ENCODE measurements around the gene PRTG.

PRTG gene

DNA sequence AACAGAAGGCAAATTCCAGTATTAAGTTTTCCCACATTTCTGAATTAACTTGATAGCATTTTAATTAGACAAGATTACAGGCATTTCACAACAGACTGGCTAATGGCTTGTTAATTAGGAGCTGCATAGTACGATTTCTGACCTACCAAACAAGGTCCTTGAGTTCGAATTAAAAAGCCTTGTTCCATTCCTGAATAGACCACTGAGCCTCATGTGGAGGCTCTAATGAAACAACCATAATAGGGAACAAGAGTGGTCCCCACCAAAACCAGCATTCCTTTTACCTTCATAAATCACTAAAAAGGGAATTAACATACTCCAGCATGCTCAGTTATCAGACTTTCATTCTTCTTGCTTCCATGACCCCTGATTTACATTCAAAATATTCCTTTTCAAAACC is 66.4 kb downstream of the PRTG start:
- Histone ChIP-seq H3K36me3 (ENCODE audit: control insufficient read depth, insufficient read depth, low read length) (no peaks in the 10 kb centered on the region), H2AK5ac (ENCODE audit: low read length) (no peak overlapping the region), H2BK5ac (ENCODE audit: low read length) (no peak overlapping the region), H3K56ac (ENCODE audit: low read length) (no peak overlapping the region), H2BK120ac (ENCODE audit: low read depth, low read length) (no peak overlapping the region), H2BK15ac (replicated peaks; ENCODE audit: low read depth) (no peak overlapping the region), H3K9ac (ENCODE audit: low read length) (no peak overlapping the region), H3K4me3 (ENCODE audit: low read length) (no peak overlapping the region), H4K8ac (ENCODE audit: low read depth, low read length) (no peak overlapping the region), H3K4ac (ENCODE audit: low read depth, low read length) (no peak overlapping the region), H3K79me2 (ENCODE audit: control insufficient read depth, insufficient read depth, low read length) (no peaks in the 10 kb centered on the region), H3K4me1 (ENCODE audit: control insufficient read depth, low read depth, low read length) (no peaks in the 10 kb centered on the region), H3K4me2 (ENCODE audit: low read length) (no peak overlapping the region), H4K5ac (ENCODE audit: low read length) (no peak overlapping the region), H3K79me1 (ENCODE audit: low read length) (no peaks in the 10 kb centered on the region), H3K23ac (ENCODE audit: low read length) (no peak overlapping the region), H3K27me3 (ENCODE audit: insufficient read depth, low read length, poor library complexity) (no peaks in the 10 kb centered on the region), H3K18ac (ENCODE audit: low read length) (no peak overlapping the region), H3K27ac (ENCODE audit: low read depth, low read length) (no peak overlapping the region)
- no CpG with 5 or more reads among the region's 2 CpGs for WGBS (ENCODE audit: extremely low coverage, insufficient coverage, low lambda C conversion rate)
- DNase-seq = no peak

GRCh38 chr15:55673287-55673686 is 69.7 kb downstream of the PRTG start:
- Histone ChIP-seq H2AK5ac (ENCODE audit: low read length) (no peak overlapping the region), H3K4ac (ENCODE audit: low read depth, low read length) (no peak overlapping the region), H3K79me2 (ENCODE audit: control insufficient read depth, insufficient read depth, low read length) (no peaks in the 10 kb centered on the region), H2BK15ac (replicated peaks; ENCODE audit: low read depth) (no peak overlapping the region), H3K4me3 (ENCODE audit: low read length) (no peak overlapping the region), H2BK120ac (ENCODE audit: low read depth, low read length) (no peak overlapping the region), H3K27ac (ENCODE audit: low read depth, low read length) (no peak overlapping the region), H2BK5ac (ENCODE audit: low read length) (no peak overlapping the region), H3K4me2 (ENCODE audit: low read length) (no peak overlapping the region), H3K27me3 (ENCODE audit: insufficient read depth, low read length, poor library complexity) (no peaks in the 10 kb centered on the region), H3K4me1 (ENCODE audit: control insufficient read depth, low read depth, low read length) (no peaks in the 10 kb centered on the region), H3K79me1 (ENCODE audit: low read length) (no peaks in the 10 kb centered on the region), H3K18ac (ENCODE audit: low read length) (no peak overlapping the region), H3K23ac (ENCODE audit: low read length) (no peak overlapping the region), H3K36me3 (ENCODE audit: control insufficient read depth, insufficient read depth, low read length) (no peaks in the 10 kb centered on the region), H3K56ac (ENCODE audit: low read length) (no peak overlapping the region), H4K5ac (ENCODE audit: low read length) (no peak overlapping the region), H4K8ac (ENCODE audit: low read depth, low read length) (no peak overlapping the region), H3K9ac (ENCODE audit: low read length) (no peak overlapping the region)
- WGBS (ENCODE audit: extremely low coverage, insufficient coverage, low lambda C conversion rate) = no CpG with 5 or more reads among the region's 10 CpGs
- no peak for DNase-seq

DNA sequence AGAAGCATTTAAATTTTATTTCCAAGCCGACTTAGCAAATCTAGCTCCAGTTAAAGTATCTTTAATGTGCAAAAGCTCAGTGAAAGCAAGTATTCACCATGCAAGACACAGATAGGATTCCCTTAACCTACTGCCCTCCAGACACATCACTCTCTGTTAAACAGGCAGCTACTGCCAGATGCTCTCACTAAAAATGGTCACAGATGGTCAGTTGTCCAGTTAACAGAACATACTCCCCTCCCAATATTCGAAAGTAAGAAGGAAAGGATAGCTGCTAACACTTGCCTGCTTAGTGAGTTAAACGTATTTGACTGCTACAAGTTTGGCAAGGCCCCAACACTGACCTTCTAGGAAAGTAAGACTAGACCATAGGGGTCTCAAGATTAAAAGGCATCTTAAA is 73.7 kb downstream of the PRTG start:
- H3K27ac ChIP-seq (ENCODE audit: low read depth, low read length) = no peak overlapping the region
- H2BK15ac ChIP-seq (replicated peaks; ENCODE audit: low read depth) = no peak overlapping the region
- no peak overlapping the region for H3K23ac ChIP-seq (ENCODE audit: low read length)
- no peaks in the 10 kb centered on the region for H3K79me2 ChIP-seq (ENCODE audit: control insufficient read depth, insufficient read depth, low read length)
- no peak overlapping the region for H2BK5ac ChIP-seq (ENCODE audit: low read length)
- H3K18ac ChIP-seq (ENCODE audit: low read length) = no peak overlapping the region
- H3K36me3 ChIP-seq (ENCODE audit: control insufficient read depth, insufficient read depth, low read length) = no peaks in the 10 kb centered on the region
- DNase-seq = no peak
- no peak overlapping the region for H4K5ac ChIP-seq (ENCODE audit: low read length)
- H3K4ac ChIP-seq (ENCODE audit: low read depth, low read length) = no peak overlapping the region
- no peaks in the 10 kb centered on the region for H3K4me1 ChIP-seq (ENCODE audit: control insufficient read depth, low read depth, low read length)
- H2AK5ac ChIP-seq (ENCODE audit: low read length) = no peak overlapping the region
- H4K8ac ChIP-seq (ENCODE audit: low read depth, low read length) = no peak overlapping the region
- no peaks in the 10 kb centered on the region for H3K79me1 ChIP-seq (ENCODE audit: low read length)
- WGBS (ENCODE audit: extremely low coverage, insufficient coverage, low lambda C conversion rate) = no CpG with 5 or more reads among the region's 3 CpGs
- no peak overlapping the region for H3K4me3 ChIP-seq (ENCODE audit: low read length)
- no peak overlapping the region for H2BK120ac ChIP-seq (ENCODE audit: low read depth, low read length)
- no peaks in the 10 kb centered on the region for H3K27me3 ChIP-seq (ENCODE audit: insufficient read depth, low read length, poor library complexity)
- H3K9ac ChIP-seq (ENCODE audit: low read length) = no peak overlapping the region
- no peak overlapping the region for H3K56ac ChIP-seq (ENCODE audit: low read length)
- no peak overlapping the region for H3K4me2 ChIP-seq (ENCODE audit: low read length)

GRCh38 chr15:55665605-55666227 is 77.2 kb downstream of the PRTG start:
- Histone ChIP-seq H2BK5ac (ENCODE audit: low read length) (no peak overlapping the region), H3K79me2 (ENCODE audit: control insufficient read depth, insufficient read depth, low read length) (no peaks in the 10 kb centered on the region), H3K4me1 (ENCODE audit: control insufficient read depth, low read depth, low read length) (peaks cover 7% of the 10 kb centered on the region), H2BK15ac (replicated peaks; ENCODE audit: low read depth) (no peak overlapping the region), H3K9ac (ENCODE audit: low read length) (no peak overlapping the region), H3K18ac (ENCODE audit: low read length) (no peak overlapping the region), H3K23ac (ENCODE audit: low read length) (no peak overlapping the region), H3K79me1 (ENCODE audit: low read length) (no peaks in the 10 kb centered on the region), H3K4ac (ENCODE audit: low read depth, low read length) (no peak overlapping the region), H2BK120ac (ENCODE audit: low read depth, low read length) (no peak overlapping the region), H4K5ac (ENCODE audit: low read length) (no peak overlapping the region), H3K36me3 (ENCODE audit: control insufficient read depth, insufficient read depth, low read length) (no peaks in the 10 kb centered on the region), H3K56ac (ENCODE audit: low read length) (no peak overlapping the region), H3K27me3 (ENCODE audit: insufficient read depth, low read length, poor library complexity) (no peaks in the 10 kb centered on the region), H4K8ac (ENCODE audit: low read depth, low read length) (no peak overlapping the region), H3K4me2 (ENCODE audit: low read length) (no peak overlapping the region), H2AK5ac (ENCODE audit: low read length) (no peak overlapping the region), H3K27ac (ENCODE audit: low read depth, low read length) (no peak overlapping the region), H3K4me3 (ENCODE audit: low read length) (no peak overlapping the region)
- no CpG with 5 or more reads among the region's 4 CpGs for WGBS (ENCODE audit: extremely low coverage, insufficient coverage, low lambda C conversion rate)
- no peak for DNase-seq

GRCh38 chr15:55661428-55661827 is 81.5 kb downstream of the PRTG start:
- no peak overlapping the region for H4K8ac ChIP-seq (ENCODE audit: low read depth, low read length)
- no peaks in the 10 kb centered on the region for H3K27me3 ChIP-seq (ENCODE audit: insufficient read depth, low read length, poor library complexity)
- H3K18ac ChIP-seq (ENCODE audit: low read length) = peak overlapping the region; percentile 41
- H2BK15ac ChIP-seq (replicated peaks; ENCODE audit: low read depth) = no peak overlapping the region
- no peak overlapping the region for H3K4me2 ChIP-seq (ENCODE audit: low read length)
- peak; percentile 78 for DNase-seq
- no peak overlapping the region for H2BK5ac ChIP-seq (ENCODE audit: low read length)
- H3K56ac ChIP-seq (ENCODE audit: low read length) = no peak overlapping the region
- H3K23ac ChIP-seq (ENCODE audit: low read length) = no peak overlapping the region
- peaks cover 7% of the 10 kb centered on the region for H3K4me1 ChIP-seq (ENCODE audit: control insufficient read depth, low read depth, low read length)
- no peak overlapping the region for H3K4me3 ChIP-seq (ENCODE audit: low read length)
- no peak overlapping the region for H3K9ac ChIP-seq (ENCODE audit: low read length)
- H3K79me2 ChIP-seq (ENCODE audit: control insufficient read depth, insufficient read depth, low read length) = no peaks in the 10 kb centered on the region
- no peak overlapping the region for H2BK120ac ChIP-seq (ENCODE audit: low read depth, low read length)
- H2AK5ac ChIP-seq (ENCODE audit: low read length) = no peak overlapping the region
- H3K27ac ChIP-seq (ENCODE audit: low read depth, low read length) = no peak overlapping the region
- no peak overlapping the region for H4K5ac ChIP-seq (ENCODE audit: low read length)
- H3K36me3 ChIP-seq (ENCODE audit: control insufficient read depth, insufficient read depth, low read length) = no peaks in the 10 kb centered on the region
- H3K79me1 ChIP-seq (ENCODE audit: low read length) = no peaks in the 10 kb centered on the region
- no peak overlapping the region for H3K4ac ChIP-seq (ENCODE audit: low read depth, low read length)

GRCh38 chr15:55660153-55660552 is 82.8 kb downstream of the PRTG start:
- no peaks in the 10 kb centered on the region for H3K27me3 ChIP-seq (ENCODE audit: insufficient read depth, low read length, poor library complexity)
- H3K4me2 ChIP-seq (ENCODE audit: low read length) = no peak overlapping the region
- no peak overlapping the region for H2BK15ac ChIP-seq (replicated peaks; ENCODE audit: low read depth)
- no peaks in the 10 kb centered on the region for H3K79me1 ChIP-seq (ENCODE audit: low read length)
- WGBS (ENCODE audit: extremely low coverage, insufficient coverage, low lambda C conversion rate) = no CpG with 5 or more reads among the region's 5 CpGs
- H2BK5ac ChIP-seq (ENCODE audit: low read length) = no peak overlapping the region
- H4K8ac ChIP-seq (ENCODE audit: low read depth, low read length) = no peak overlapping the region
- no peak overlapping the region for H3K9ac ChIP-seq (ENCODE audit: low read length)
- no peaks in the 10 kb centered on the region for H3K79me2 ChIP-seq (ENCODE audit: control insufficient read depth, insufficient read depth, low read length)
- no peak overlapping the region for H3K56ac ChIP-seq (ENCODE audit: low read length)
- H3K27ac ChIP-seq (ENCODE audit: low read depth, low read length) = no peak overlapping the region
- no peak overlapping the region for H3K18ac ChIP-seq (ENCODE audit: low read length)
- H3K4me3 ChIP-seq (ENCODE audit: low read length) = no peak overlapping the region
- H3K4me1 ChIP-seq (ENCODE audit: control insufficient read depth, low read depth, low read length) = peaks cover 7% of the 10 kb centered on the region
- DNase-seq = no peak
- no peak overlapping the region for H2AK5ac ChIP-seq (ENCODE audit: low read length)
- H3K36me3 ChIP-seq (ENCODE audit: control insufficient read depth, insufficient read depth, low read length) = no peaks in the 10 kb centered on the region
- no peak overlapping the region for H2BK120ac ChIP-seq (ENCODE audit: low read depth, low read length)
- no peak overlapping the region for H3K4ac ChIP-seq (ENCODE audit: low read depth, low read length)
- no peak overlapping the region for H3K23ac ChIP-seq (ENCODE audit: low read length)
- no peak overlapping the region for H4K5ac ChIP-seq (ENCODE audit: low read length)
